Caco-2 (cell line): ENCODE measurements around the gene ELF1. TPM values are rescaled to one million over a fixed set of nuclear protein-coding genes. Genes with fewer than 3 reads are reported as not detected.

Experiments
- BruUV-seq: library from RNA; stranded (reverse); fragments of 400-500 nt; replicated peaks from 2 replicates; lab custom pipeline; 2021; lab: Mats Ljungman, UMichigan
- CTCF ChIA-PET: fragments of 300-600 bp; sonication (Branson Sonifier 250); formaldehyde crosslinking; loops from one replicate; lab custom pipeline; 2022; ENCODE audit warnings: antibody characterized with exemption; lab: Charles Lee
- POLR2A ChIA-PET: fragments of 300-600 bp; sonication (Branson Sonifier 250); formaldehyde crosslinking; loops from one replicate; lab custom pipeline; 2022; ENCODE audit warnings: antibody characterized with exemption; lab: Charles Lee
- DNase-seq, 2 experiments: peaks; one replicate each; pipeline versions ENCODE4 v3.0.0 to v3.0.0-alpha.2; 2020 to 2022
- H3K27me3 ChIP-seq: replicated peaks from 2 replicates; pipeline ENCODE4 v1.6.0; 2011; ENCODE audit warnings: low read length; ENCODE audit not compliant: control insufficient read depth, insufficient read depth
- H3K36me3 ChIP-seq: 2 replicates; pipeline ENCODE4 v1.5.1; 2011; ENCODE audit warnings: low read length; ENCODE audit not compliant: control insufficient read depth, insufficient read depth
- H3K4me1 ChIP-seq: fragments of 250-450 bp; sonication (Bioruptor Pico); 2 replicates; pipeline ENCODE4 v1.5.1; 2020; ENCODE audit warnings: mild to moderate bottlenecking
- H3K4me3 ChIP-seq: 2 replicates; pipeline ENCODE4 v1.5.1; 2011; ENCODE audit warnings: low read depth, mild to moderate bottlenecking, control low read depth, low read length
- H3K9me3 ChIP-seq: fragments of 250-450 bp; sonication (Bioruptor Pico); 2 replicates; pipeline ENCODE4 v1.5.1; 2020; ENCODE audit warnings: mild to moderate bottlenecking, moderate library complexity
- H3K27ac Mint-ChIP-seq: one replicate; pipeline ENCODE4 v1.8.0; 2022; ENCODE audit warnings: mixed read lengths; ENCODE audit not compliant: unreplicated experiment
- H3K27me3 Mint-ChIP-seq: one replicate; pipeline ENCODE4 v1.8.0; 2022; ENCODE audit warnings: mixed read lengths; ENCODE audit not compliant: insufficient read depth, unreplicated experiment
- H3K36me3 Mint-ChIP-seq: one replicate; pipeline ENCODE4 v1.8.0; 2022; ENCODE audit warnings: mild to moderate bottlenecking, mixed read lengths; ENCODE audit not compliant: insufficient read depth, unreplicated experiment
- H3K4me1 Mint-ChIP-seq: one replicate; pipeline ENCODE4 v1.8.0; 2022; ENCODE audit warnings: low read depth, mixed read lengths; ENCODE audit not compliant: unreplicated experiment
- H3K4me3 Mint-ChIP-seq: one replicate; pipeline ENCODE4 v1.8.0; 2022; ENCODE audit warnings: mild to moderate bottlenecking, moderate library complexity, mixed read lengths; ENCODE audit not compliant: unreplicated experiment
- H3K9me3 Mint-ChIP-seq: one replicate; pipeline ENCODE4 v1.8.0; 2022; ENCODE audit warnings: mixed read lengths; ENCODE audit not compliant: unreplicated experiment
- CTCF ChIP-seq, 2 experiments: fragments of 200-600 bp in 1 of 2; IDR thresholded peaks; 1 replicate in 1 of 2; 2 replicates in 1 of 2; pipeline versions ENCODE4 v1.5.1 to v1.8.0; 2011 to 2022; ENCODE audit warnings: antibody characterized with exemption in 1 of 2, control low read depth in 1 of 2, inconsistent platforms in 1 of 2, low read depth in 1 of 2, low read length in 1 of 2, mild to moderate bottlenecking in 1 of 2, moderate library complexity in 1 of 2; ENCODE audit not compliant: insufficient read depth in 1 of 2, severe bottlenecking in 1 of 2, unreplicated experiment in 1 of 2
- intact Hi-C: fragments of 100-400 bp; cut with micrococcal nuclease; formaldehyde crosslinking; loops from one replicate; pipeline ENCODE4 v1.10.0; 2022; ENCODE audit not compliant: unreplicated experiment
- total RNA-seq: library from RNA; stranded (reverse); gene quantifications from 2 replicates; pipeline ENCODE4 v1.2.3, GENCODE V29; 2022

Gene ELF1
- total RNA-seq, 1 experiment from 2014 or later = 116 TPM

- no TSS peak for BruUV-seq
- H3K9me3 ChIP-seq = no peaks in the 10 kb centered on the region
- no peak for DNase-seq
- no peak for TF ChIP-seq CTCF (IDR thresholded peaks at IDR 0.05; ENCODE audit: insufficient read depth in 1 of 2, low read depth in 1 of 2, low read length in 1 of 2, severe bottlenecking in 1 of 2, unreplicated experiment in 1 of 2)
- CTCF ChIA-PET = no interaction called here
- Mint-ChIP-seq H3K9me3 (no peaks in the 10 kb centered on the region), H3K36me3 (peaks cover 86% of the 10 kb centered on the region), H3K27me3 (no peaks in the 10 kb centered on the region), H3K4me3 (no peak overlapping the region), H3K4me1 (peaks cover 4% of the 10 kb centered on the region), H3K27ac (no peak overlapping the region)
- intact Hi-C loops = no loop called here
- H3K4me1 ChIP-seq = no peaks in the 10 kb centered on the region
- peaks cover 3% of the 10 kb centered on the region for H3K36me3 ChIP-seq
- H3K4me3 ChIP-seq = no peak overlapping the region
- POLR2A ChIA-PET = no interaction called here
- no peaks in the 10 kb centered on the region for H3K27me3 ChIP-seq
These were observed 77.5 kb downstream of the ELF1 start for GRCh38 chr13:40941581-40941980.

GRCh38 chr13:40940841-40941240 is 78.3 kb downstream of the ELF1 start:
- intact Hi-C loops = no loop called here
- Mint-ChIP-seq H3K4me1 (no peaks in the 10 kb centered on the region), H3K9me3 (no peaks in the 10 kb centered on the region), H3K4me3 (no peak overlapping the region), H3K27me3 (no peaks in the 10 kb centered on the region), H3K27ac (no peak overlapping the region), H3K36me3 (peaks cover 85% of the 10 kb centered on the region)
- peaks cover 3% of the 10 kb centered on the region for H3K36me3 ChIP-seq
- no peak for TF ChIP-seq CTCF (IDR thresholded peaks at IDR 0.05; ENCODE audit: insufficient read depth in 1 of 2, low read depth in 1 of 2, low read length in 1 of 2, severe bottlenecking in 1 of 2, unreplicated experiment in 1 of 2)
- H3K4me1 ChIP-seq = no peaks in the 10 kb centered on the region
- ChIA-PET CTCF (no interaction called here), POLR2A (no interaction called here)
- DNase-seq = no peak
- H3K4me3 ChIP-seq = no peak overlapping the region
- H3K9me3 ChIP-seq = no peaks in the 10 kb centered on the region
- no peaks in the 10 kb centered on the region for H3K27me3 ChIP-seq
- BruUV-seq = no TSS peak

DNA sequence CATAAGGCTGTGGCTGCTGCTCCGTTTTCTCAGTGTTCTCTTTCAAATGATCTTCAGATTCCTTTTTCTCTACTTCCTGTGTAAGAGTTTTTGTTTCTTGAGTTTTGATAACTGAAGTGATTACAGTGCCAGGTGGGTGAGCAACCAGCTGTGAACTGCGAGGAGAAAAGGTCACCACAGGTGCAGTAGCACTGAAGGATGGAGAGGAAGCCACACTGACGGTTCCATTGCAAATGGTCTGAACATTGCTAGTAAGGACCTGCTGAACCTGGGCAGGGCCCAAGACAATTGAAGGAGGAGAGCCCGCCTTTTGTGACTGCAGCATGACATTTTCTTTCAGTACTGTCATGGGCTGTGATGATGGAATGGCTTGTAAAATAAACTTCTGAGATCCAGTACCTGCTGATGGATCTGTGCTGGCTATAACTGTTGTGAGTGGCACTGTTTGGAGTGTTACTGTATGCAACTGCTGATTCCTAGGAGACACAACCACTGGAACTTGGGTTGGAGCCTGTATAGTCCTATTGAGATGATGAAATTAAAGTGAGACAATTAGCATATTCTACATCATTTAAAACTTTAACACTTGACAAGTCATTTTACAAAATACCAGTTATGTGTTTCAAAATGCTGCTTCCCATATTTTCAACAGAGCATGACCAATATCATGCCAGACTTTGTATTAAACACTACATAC is 85.5 kb downstream of the ELF1 start:
- POLR2A ChIA-PET = interaction anchor here (0.6 kb wide), 1 partner anchor 157 kb away, joined by 5 read pairs; no protein-coding TSS in a partner anchor
- peaks cover 4% of the 10 kb centered on the region for H3K36me3 ChIP-seq
- BruUV-seq = no TSS peak

More for the DNA sequence above, 85.5 kb downstream of the ELF1 start:
- H3K27me3 ChIP-seq = no peaks in the 10 kb centered on the region
- Mint-ChIP-seq H3K36me3 (peaks cover 64% of the 10 kb centered on the region), H3K9me3 (no peaks in the 10 kb centered on the region), H3K4me1 (no peaks in the 10 kb centered on the region), H3K4me3 (no peak overlapping the region), H3K27me3 (no peaks in the 10 kb centered on the region), H3K27ac (no peak overlapping the region)
- no peak overlapping the region for H3K4me3 ChIP-seq
- H3K9me3 ChIP-seq = no peaks in the 10 kb centered on the region
- CTCF ChIA-PET = no interaction called here
- no peak for TF ChIP-seq CTCF (IDR thresholded peaks at IDR 0.05; ENCODE audit: insufficient read depth in 1 of 2, low read depth in 1 of 2, low read length in 1 of 2, severe bottlenecking in 1 of 2, unreplicated experiment in 1 of 2)
- no peaks in the 10 kb centered on the region for H3K4me1 ChIP-seq
- intact Hi-C loops = no loop called here
- no peak for DNase-seq
